IMR-90 (cell line): ENCODE results near the gene MZB1. TPM values are rescaled to one million over a fixed set of nuclear protein-coding genes. Genes with fewer than 3 reads are reported as not detected.
A peak's percentile ranks its signal among the peaks of the same experiment; 100 is the strongest.

ENCODE experiments used
- ATAC-seq: fragments of 200-7000 bp; cut with Tn5 transposase; 2 replicates; pipeline ENCODE4 v1.9.1; 2020; ENCODE audit warnings: low read depth, mild to moderate bottlenecking, moderate library complexity
- Bru-seq: library from RNA; stranded (reverse); fragments of 400-500 nt; gene quantifications from one replicate; lab custom pipeline; 2021; lab: Mats Ljungman, UMichigan
- BruChase-seq, 2 experiments: library from RNA; stranded (reverse); fragments of 400-500 nt; gene quantifications; one replicate each; lab custom pipeline; 2021; lab: Mats Ljungman, UMichigan
- BruUV-seq: library from RNA; stranded (reverse); fragments of 400-500 nt; replicated peaks from 2 replicates; lab custom pipeline; 2021; lab: Mats Ljungman, UMichigan
- CTCF ChIA-PET: fragments of 300-600 bp; formaldehyde crosslinking; extraction: SDS; loops from one replicate; lab custom pipeline; 2021; ENCODE audit warnings: antibody characterized with exemption; lab: Yijun Ruan, JAX
- POLR2A ChIA-PET: fragments of 300-600 bp; sonication (Branson Sonifier 250); formaldehyde crosslinking; loops from one replicate; lab custom pipeline; 2022; ENCODE audit warnings: antibody characterized with exemption; ENCODE audit not compliant: unreplicated experiment; lab: Charles Lee
- DNase-seq: peaks from one replicate; pipeline ENCODE4 v3.0.0; 2013
- H2AFZ ChIP-seq: replicated peaks from 2 replicates; pipeline ENCODE3; 2013; ENCODE audit warnings: low read length, mild to moderate bottlenecking; ENCODE audit not compliant: poor library complexity
- H2AK5ac ChIP-seq: 2 replicates; pipeline ENCODE4 v1.6.1; 2013; ENCODE audit warnings: low read depth, low read length, inconsistent platforms
- H2AK9ac ChIP-seq: replicated peaks from 2 replicates; pipeline ENCODE3; 2013; ENCODE audit warnings: mild to moderate bottlenecking, low read depth, low read length, moderate library complexity; ENCODE audit not compliant: poor library complexity
- H2BK120ac ChIP-seq: 2 replicates; pipeline ENCODE4 v1.6.1; 2013; ENCODE audit warnings: low read depth, low read length, inconsistent platforms
- H2BK15ac ChIP-seq: 3 replicates; pipeline ENCODE4 v1.6.1; 2013; ENCODE audit warnings: low read depth, low read length, inconsistent platforms
- H2BK20ac ChIP-seq: 2 replicates; pipeline ENCODE4 v1.6.1; 2013; ENCODE audit warnings: low read depth, mild to moderate bottlenecking, inconsistent platforms, low read length, moderate library complexity
- H2BK5ac ChIP-seq: 2 replicates; pipeline ENCODE4 v1.6.1; 2013; ENCODE audit warnings: mild to moderate bottlenecking, low read depth, low read length, inconsistent platforms; ENCODE audit not compliant: poor library complexity, severe bottlenecking
- H3K14ac ChIP-seq: replicated peaks from 2 replicates; pipeline ENCODE4 v1.6.1; 2013; ENCODE audit warnings: low read depth, low read length, inconsistent platforms
- H3K18ac ChIP-seq: 2 replicates; pipeline ENCODE4 v1.6.1; 2013; ENCODE audit warnings: low read depth, low read length, control low read depth
- H3K23ac ChIP-seq: 2 replicates; pipeline ENCODE4 v1.6.1; 2013; ENCODE audit warnings: low read depth, low read length, inconsistent platforms
- H3K27ac ChIP-seq: 2 replicates; pipeline ENCODE4 v1.5.1; 2013; ENCODE audit warnings: mild to moderate bottlenecking, control low read depth, low read length; ENCODE audit not compliant: insufficient read depth
- H3K27me3 ChIP-seq: 2 replicates; pipeline ENCODE4 v1.6.1; 2013; ENCODE audit warnings: low read length; ENCODE audit not compliant: control insufficient read depth, insufficient read depth
- H3K36me3 ChIP-seq: 2 replicates; pipeline ENCODE4 v1.6.1; 2013; ENCODE audit warnings: low read length, mixed read lengths; ENCODE audit not compliant: control insufficient read depth, insufficient read depth
- H3K4ac ChIP-seq: 2 replicates; pipeline ENCODE4 v1.6.1; 2013; ENCODE audit warnings: low read depth, low read length, inconsistent platforms
- H3K4me1 ChIP-seq: 2 replicates; pipeline ENCODE4 v1.6.1; 2013; ENCODE audit warnings: low read length, mixed read lengths; ENCODE audit not compliant: control insufficient read depth, insufficient read depth
- H3K4me2 ChIP-seq: 2 replicates; pipeline ENCODE4 v1.6.1; 2013; ENCODE audit warnings: low read depth, mild to moderate bottlenecking, control low read depth, low read length, moderate library complexity
- H3K4me3 ChIP-seq: 2 replicates; pipeline ENCODE4 v1.5.1; 2013; ENCODE audit warnings: low read depth, mild to moderate bottlenecking, control low read depth, low read length, moderate library complexity; ENCODE audit not compliant: insufficient read depth
- H3K56ac ChIP-seq: 2 replicates; pipeline ENCODE4 v1.6.1; 2013; ENCODE audit warnings: low read length, inconsistent platforms; ENCODE audit not compliant: insufficient read depth; ENCODE audit errors: extremely low read depth
- H3K79me1 ChIP-seq, 2 experiments: 2 replicates each; pipeline ENCODE4 v1.6.1; 2013; ENCODE audit warnings: low read length in 2 of 2, inconsistent platforms in 1 of 2, low read depth in 1 of 2
- H3K9ac ChIP-seq: 2 replicates; pipeline ENCODE4 v1.6.1; 2013; ENCODE audit warnings: low read depth, low read length, control low read depth
- H3K9me1 ChIP-seq: 2 replicates; pipeline ENCODE4 v1.6.1; 2013; ENCODE audit warnings: low read length, inconsistent platforms; ENCODE audit not compliant: insufficient read depth
- H3K9me3 ChIP-seq: 2 replicates; pipeline ENCODE4 v1.6.1; 2013; ENCODE audit warnings: low read length; ENCODE audit not compliant: control insufficient read depth, insufficient read depth
- H4K20me1 ChIP-seq: 2 replicates; pipeline ENCODE4 v1.6.1; 2013; ENCODE audit warnings: low read length, inconsistent platforms; ENCODE audit not compliant: insufficient read depth
- H4K5ac ChIP-seq: 2 replicates; pipeline ENCODE4 v1.6.1; 2013; ENCODE audit warnings: mild to moderate bottlenecking, low read depth, low read length, control low read depth
- H4K8ac ChIP-seq, 2 experiments: 2 replicates each; pipeline ENCODE4 v1.6.1; 2013; ENCODE audit warnings: low read depth in 2 of 2, low read length in 2 of 2, control low read depth in 1 of 2, inconsistent platforms in 1 of 2
- H4K91ac ChIP-seq: 2 replicates; pipeline ENCODE4 v1.6.1; 2013; ENCODE audit warnings: low read depth, low read length, inconsistent platforms; ENCODE audit not compliant: insufficient read depth
- CEBPB ChIP-seq: IDR thresholded peaks from 2 replicates; pipeline ENCODE4 v1.6.1; 2012; ENCODE audit warnings: low read depth, low read length, improper control_type of control experiment
- CHD1 ChIP-seq: IDR thresholded peaks from 2 replicates; pipeline ENCODE4 v1.6.1; 2012; ENCODE audit warnings: low read depth, low read length, improper control_type of control experiment
- CTCF ChIP-seq: conservative IDR thresholded peaks from 2 replicates; pipeline ENCODE4 v1.5.1; 2012; ENCODE audit warnings: mild to moderate bottlenecking, low read depth, low read length, improper control_type of control experiment
- ELK1 ChIP-seq: fragments of 150-350 bp; IDR thresholded peaks from 2 replicates; pipeline ENCODE4 v1.6.1; 2016; ENCODE audit warnings: low read depth, mild to moderate bottlenecking, low read length, moderate library complexity, borderline replicate concordance
- MAFK ChIP-seq: IDR thresholded peaks from 2 replicates; pipeline ENCODE4 v1.6.1; 2012; ENCODE audit warnings: low read depth, low read length, improper control_type of control experiment
- MAZ ChIP-seq: IDR thresholded peaks from 2 replicates; pipeline ENCODE4 v1.6.1; 2012; ENCODE audit warnings: low read depth, mild to moderate bottlenecking, low read length, improper control_type of control experiment, moderate library complexity, borderline replicate concordance
- NFE2L2 ChIP-seq: fragments of 150-350 bp; IDR thresholded peaks from 2 replicates; pipeline ENCODE4 v1.6.1; 2016; ENCODE audit warnings: low read depth, mild to moderate bottlenecking, low read length
- POLR2A ChIP-seq: IDR thresholded peaks from 2 replicates; pipeline ENCODE4 v1.6.1; 2012; ENCODE audit warnings: mild to moderate bottlenecking, low read depth, low read length
- RAD21 ChIP-seq: IDR thresholded peaks from 2 replicates; pipeline ENCODE4 v1.6.1; 2012; ENCODE audit warnings: low read length, improper control_type of control experiment
- RCOR1 ChIP-seq: IDR thresholded peaks from 2 replicates; pipeline ENCODE4 v1.6.1; 2012; ENCODE audit warnings: mild to moderate bottlenecking, low read length, improper control_type of control experiment; ENCODE audit not compliant: insufficient replicate concordance
- RFX5 ChIP-seq: IDR thresholded peaks from 2 replicates; pipeline ENCODE4 v1.8.0; 2012; ENCODE audit warnings: low read depth, mild to moderate bottlenecking, low read length, moderate library complexity
- WGBS, 2 experiments: methylation state at CpG; one replicate each; pipeline versions ENCODE4 v1.1.5 to v1.1.7; 2013; ENCODE audit warnings: missing lambda C conversion rate in 2 of 2; ENCODE audit not compliant: insufficient read length in 1 of 2; ENCODE audit errors: extremely low coverage in 2 of 2; 5-methylcytosine and 5-hydroxymethylcytosine counted together
- dilution Hi-C: fragments of 300-500 bp; cut with HindIII; formaldehyde crosslinking; loops from one replicate; pipeline ENCODE4 v1.14.3; 2018; ENCODE audit warnings: low sequenced_read_pairs; ENCODE audit not compliant: unreplicated experiment
- in situ Hi-C: fragments of 300-500 bp; cut with MboI; formaldehyde crosslinking; loops from 3 replicates; pipeline ENCODE4 v1.14.3; 2019; ENCODE audit warnings: low sequenced_read_pairs, inconsistent platforms, mixed read lengths
- intact Hi-C: fragments of 100-400 bp; cut with micrococcal nuclease; formaldehyde crosslinking; loops from 2 replicates; pipeline ENCODE4 v1.10.0; 2022
- long read RNA-seq: library from polyadenylated mRNA; unstranded; transcript quantifications from one replicate; pipeline ENCODE4 v2.0.0, GENCODE V29; 2021; ENCODE audit not compliant: unreplicated experiment
- polyA plus RNA-seq, 3 experiments: library from polyadenylated mRNA; depleted of rRNA; stranded (reverse); fragments of >200 nt; gene quantifications; 2 replicates each; pipeline ENCODE4 v1.2.3, GENCODE V29; 2012; ENCODE audit warnings: low replicate concordance in 1 of 3
- total RNA-seq: library from RNA; depleted of rRNA; stranded (reverse); fragments of >200 nt; gene quantifications from 2 replicates; pipeline ENCODE4 v1.2.3, GENCODE V29; 2012; rRNA removed

The MZB1 gene
- total RNA-seq (not detected in 2 replicates), polyA plus RNA-seq (2012; rRNA removed) (not detected in 2 replicates), Bru-seq, nascent RNA (not detected), BruChase-seq, experiment 1, labeled RNA remaining after a 6-hour chase (percentile 25 among the genes with signal in this experiment), BruChase-seq, experiment 2, labeled RNA remaining after a 2-hour chase (percentile 22 among the genes with signal in this experiment)
- not detected in 2 replicates for polyA plus RNA-seq (2012; cell fraction: cytosol; rRNA removed)
- polyA plus RNA-seq (2012; cell fraction: nucleus; rRNA removed; ENCODE audit: low replicate concordance): 0.14 TPM in 1 of 2 replicates, not detected in the other
- long read RNA-seq: 0 reads

GRCh38 chr5:139389701-139390638 lies at the start of gene MZB1:
Gene MZB1, minus strand, starts transcription at chr5:139389913. Its CDS starts 57 bp downstream, at chr5:139389856.
- Histone ChIP-seq H3K9me1 (no peaks in the 10 kb centered on the region), H3K14ac (no peak within 1 kb of the TSS), H2BK15ac (no peak within 1 kb of the TSS), H3K23ac (no peak within 1 kb of the TSS; the same call in 1 of the 2 replicates), H3K36me3 (no peaks in the 10 kb centered on the region), H3K9me3 (peaks cover 16% of the 10 kb centered on the region; the same call in 1 of the 2 replicates), H4K5ac (no peak within 1 kb of the TSS), H2AK5ac (peak within 1 kb of the TSS; percentile 15; the same call in 1 of the 2 replicates), H4K20me1 (no peaks in the 10 kb centered on the region), H3K79me1 (no peaks in the 10 kb centered on the region), H2BK5ac (no peak within 1 kb of the TSS), H3K4me2 (no peak within 1 kb of the TSS), H3K27me3 (peaks cover 25% of the 10 kb centered on the region), H3K27ac (no peak within 1 kb of the TSS), H3K18ac (no peak within 1 kb of the TSS), H3K56ac (no peak within 1 kb of the TSS), H2AFZ (peak within 1 kb of the TSS; percentile 39), H2BK120ac (no peak within 1 kb of the TSS), H4K91ac (no peak within 1 kb of the TSS), H2BK20ac (no peak within 1 kb of the TSS), H2AK9ac (peak within 1 kb of the TSS; percentile 51), H3K4me3 (no peak within 1 kb of the TSS), H3K4ac (no peak within 1 kb of the TSS), H3K4me1 (peaks cover 5% of the 10 kb centered on the region; the same call in 1 of the 2 replicates), H4K8ac (no peak within 1 kb of the TSS), H3K9ac (no peak within 1 kb of the TSS)
- intact Hi-C loops (no loop called here), in situ Hi-C loops (no loop called here), dilution Hi-C loops (no loop called here)
- WGBS, 2 experiments: 63% methylated on average over 2 of the region's 11 CpGs; no CpG with 5 or more reads in 1 of the 2 experiments
- ChIA-PET CTCF (no interaction called here), POLR2A (no interaction called here)
- ATAC-seq: no peak
- TF ChIP-seq ELK1 (no peak), RCOR1 (no peak), NFE2L2 (no peak), RFX5 (no peak), RAD21 (no peak), CHD1 (no peak), POLR2A (no peak), CTCF (no peak), MAZ (no peak), CEBPB (no peak), MAFK (no peak)
- DNase-seq: no peak
- no TSS peak for BruUV-seq
